NCI-H2029 (cell line): ENCODE measurements around the gene IL1A.

ENCODE experiments used
- DNase-seq: peaks from one replicate; lab custom pipeline; 2025; lab: John Stamatoyannopoulos, UW

Gene IL1A

DNA sequence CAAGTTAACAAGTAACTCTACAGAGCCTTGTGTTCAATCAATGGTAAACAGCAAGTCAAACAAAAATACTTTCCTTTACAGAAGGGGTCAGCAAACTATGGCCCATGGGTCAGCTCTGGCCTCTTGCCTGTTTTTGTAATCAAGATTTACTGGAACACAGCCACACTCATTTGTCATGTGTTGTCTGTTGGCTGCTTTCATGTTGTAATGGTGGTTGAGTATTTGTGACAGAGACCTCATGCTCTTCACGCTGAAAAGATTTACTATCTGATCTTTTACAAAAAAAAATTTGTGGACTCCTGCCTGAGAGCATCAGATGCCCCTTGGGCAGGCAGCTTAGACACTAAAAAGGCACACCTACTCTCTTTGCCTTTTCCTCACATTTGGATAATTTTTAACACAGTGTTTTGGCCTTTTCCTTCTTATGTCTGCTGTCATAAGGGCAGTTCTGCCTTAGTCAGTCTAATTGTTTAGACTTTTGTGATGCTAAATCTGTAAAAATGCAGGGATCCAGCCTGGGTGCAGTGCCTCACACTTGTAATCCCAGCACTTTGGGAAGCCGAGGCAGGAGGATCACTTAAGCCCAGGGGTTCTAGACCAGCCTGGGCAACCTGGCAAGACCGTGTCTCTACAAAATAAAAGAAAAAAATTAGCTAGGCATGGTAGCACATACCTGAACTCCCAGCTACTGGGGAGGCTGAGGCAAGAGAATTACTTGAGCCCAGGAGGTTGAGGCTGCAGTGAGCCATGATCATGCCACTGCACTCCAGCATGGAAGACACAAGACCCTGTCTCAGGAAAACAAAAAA lies 34.0 kb upstream of the IL1A start:
- DNase-seq, result no peak

DNA sequence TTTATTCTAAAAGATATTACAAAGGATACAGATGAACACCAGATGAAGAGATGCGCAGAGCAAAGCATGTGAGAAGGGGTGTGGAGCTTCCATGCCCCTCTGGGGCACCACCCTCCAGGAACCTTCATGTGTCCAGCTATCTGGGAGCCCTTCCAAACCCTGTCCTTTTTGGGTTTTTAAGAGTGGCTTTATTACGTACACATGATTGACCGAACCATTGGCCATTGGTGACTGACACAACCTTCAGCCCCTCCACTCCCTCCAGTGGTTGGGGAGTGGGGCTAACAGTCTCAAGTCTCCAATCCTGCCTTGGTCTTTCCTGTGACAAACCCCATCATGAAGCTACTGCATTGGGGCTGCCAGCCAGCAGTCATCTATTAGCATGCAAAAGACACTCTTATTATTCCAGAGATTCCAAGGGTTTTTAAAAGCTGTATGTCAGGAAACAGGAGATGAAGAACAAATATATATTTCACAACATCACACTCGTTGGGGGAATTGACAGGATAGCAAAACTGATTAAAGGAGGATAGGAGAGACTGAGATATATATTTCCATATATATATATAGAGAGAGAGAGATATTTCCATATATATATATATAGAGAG lies 32.9 kb upstream of the IL1A start:
- no peak for DNase-seq

DNA sequence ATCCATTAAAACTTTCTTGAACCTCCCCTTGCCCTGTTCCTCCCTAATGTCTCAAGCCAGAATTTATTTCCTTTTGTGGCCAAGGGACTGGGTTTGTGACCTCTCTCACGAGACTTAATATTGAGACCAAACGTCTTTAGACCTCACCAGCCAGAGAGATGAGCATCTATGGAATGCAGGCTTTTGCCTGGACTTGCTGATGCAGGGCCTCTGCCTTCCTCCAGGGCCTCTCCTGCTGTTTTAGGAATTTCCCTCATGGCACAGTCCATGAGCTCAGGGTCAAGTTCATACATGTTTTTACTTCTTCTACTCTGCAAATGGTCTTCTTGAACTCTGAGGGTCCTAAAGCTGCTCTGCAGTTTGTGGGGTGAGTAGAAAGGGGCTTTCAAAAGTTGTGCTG lies 30.0 kb upstream of the IL1A start:
- no peak for DNase-seq

DNA sequence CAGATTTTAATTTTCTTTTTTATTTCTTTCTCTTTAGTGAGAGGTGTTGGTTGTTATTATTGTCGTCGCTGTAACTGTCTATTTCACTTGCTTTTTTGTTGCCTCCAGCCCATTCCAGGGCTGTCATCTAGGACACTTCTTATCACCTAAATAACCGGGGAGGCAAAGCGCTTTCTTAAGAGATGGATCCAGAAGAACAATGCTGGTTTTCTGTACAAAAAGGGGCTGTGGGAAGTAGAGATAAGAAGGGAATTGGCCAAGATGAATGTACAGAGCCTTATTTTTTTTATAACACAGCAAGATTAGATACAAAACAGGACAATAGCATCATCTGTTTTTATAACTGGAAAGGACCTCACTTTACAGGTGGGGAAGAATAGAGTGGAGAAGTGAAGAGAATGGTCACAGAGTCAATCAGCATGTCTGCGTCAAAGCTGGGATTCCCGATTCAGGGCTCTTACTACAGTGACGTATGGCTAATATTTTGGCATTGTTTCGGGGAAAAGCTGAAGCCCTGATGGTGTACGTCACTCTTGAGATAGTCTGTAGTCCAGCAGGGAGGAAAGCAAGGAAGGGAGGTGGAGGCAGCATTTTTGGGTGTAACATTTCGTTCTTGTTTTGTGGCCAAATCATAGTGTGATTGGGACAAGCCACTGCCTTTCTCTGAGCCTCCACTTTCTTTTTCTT lies 29.1 kb upstream of the IL1A start:
- DNase-seq, result no peak

GRCh38 chr2:112812318-112813267 lies 28.3 kb upstream of the IL1A start:
- DNase-seq, result no peak

- DNase-seq, result no peak
Measured at GRCh38 chr2:112811841-112812306, 27.6 kb upstream of the IL1A start.

- DNase-seq, result no peak
Measured at GRCh38 chr2:112811276-112811831, 27.1 kb upstream of the IL1A start.

GRCh38 chr2:112809112-112809511 lies 24.8 kb upstream of the IL1A start:
- DNase-seq, result no peak

DNA sequence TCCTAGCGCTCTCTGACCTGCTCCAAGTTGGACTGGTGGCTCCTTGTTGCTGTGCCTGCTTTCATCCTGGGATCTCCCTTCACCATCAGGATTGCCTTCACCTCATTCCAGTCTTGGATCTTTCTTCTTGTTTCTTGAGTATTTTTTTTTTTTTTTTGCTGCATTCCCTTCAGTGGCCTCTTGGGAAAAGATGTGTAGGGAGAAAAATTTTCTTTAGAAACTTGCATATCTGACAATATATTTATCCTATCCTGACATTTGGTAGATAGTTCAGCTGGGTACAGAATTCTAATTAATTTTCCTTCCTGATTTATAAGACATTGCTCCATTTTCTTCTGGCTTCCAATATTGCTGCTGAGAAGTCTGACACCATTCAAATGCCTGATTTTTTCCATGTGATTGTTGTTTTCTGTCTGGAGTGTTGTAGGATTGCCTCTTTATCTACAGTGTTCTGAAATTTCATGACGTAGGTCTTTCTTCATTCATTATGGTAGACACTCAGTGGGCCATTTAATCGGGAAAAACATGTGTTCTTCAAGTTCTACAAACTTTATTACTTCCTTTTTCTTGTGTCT lies 23.0 kb upstream of the IL1A start:
- no peak for DNase-seq

GRCh38 chr2:112805542-112805941 lies 21.2 kb upstream of the IL1A start:
- DNase-seq, result no peak

DNA sequence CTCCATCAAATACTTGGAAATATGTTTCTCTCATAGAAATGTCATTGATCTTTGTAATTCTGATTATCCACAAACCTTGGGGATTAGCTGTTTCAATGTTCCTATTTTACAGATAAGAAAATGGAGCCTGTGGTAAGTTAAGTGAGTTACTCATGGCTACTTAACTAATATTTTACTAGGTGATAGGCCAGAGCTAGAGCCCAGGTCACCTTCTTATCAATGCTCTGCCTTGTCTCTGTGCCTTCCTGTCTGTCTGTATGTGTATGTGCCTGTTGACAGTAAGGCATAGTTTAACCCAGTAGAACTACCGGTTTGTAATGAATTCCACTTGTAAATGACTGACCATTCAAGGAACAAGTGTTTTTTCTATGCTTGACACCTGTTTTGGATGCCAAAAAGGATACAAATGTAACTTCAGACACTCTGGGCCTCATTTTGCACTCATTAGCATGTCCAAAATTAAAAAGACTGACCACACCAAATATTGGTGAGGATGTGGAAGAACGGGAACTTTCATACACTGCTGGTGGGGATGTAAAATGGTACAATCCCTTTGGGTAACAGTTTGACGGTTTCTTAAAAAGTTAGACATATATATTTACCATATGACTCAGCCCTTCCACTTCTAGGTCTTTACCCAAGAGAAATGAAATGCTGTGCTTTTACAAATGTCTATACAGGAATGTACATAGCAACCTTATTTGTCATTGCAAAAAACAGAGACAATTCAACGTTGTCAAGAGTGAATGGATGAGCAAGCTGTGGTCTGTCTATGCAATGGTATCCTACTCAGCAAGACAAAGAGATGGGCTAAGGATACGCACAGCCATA lies 19.6 kb upstream of the IL1A start:
- DNase-seq, result no peak

DNA sequence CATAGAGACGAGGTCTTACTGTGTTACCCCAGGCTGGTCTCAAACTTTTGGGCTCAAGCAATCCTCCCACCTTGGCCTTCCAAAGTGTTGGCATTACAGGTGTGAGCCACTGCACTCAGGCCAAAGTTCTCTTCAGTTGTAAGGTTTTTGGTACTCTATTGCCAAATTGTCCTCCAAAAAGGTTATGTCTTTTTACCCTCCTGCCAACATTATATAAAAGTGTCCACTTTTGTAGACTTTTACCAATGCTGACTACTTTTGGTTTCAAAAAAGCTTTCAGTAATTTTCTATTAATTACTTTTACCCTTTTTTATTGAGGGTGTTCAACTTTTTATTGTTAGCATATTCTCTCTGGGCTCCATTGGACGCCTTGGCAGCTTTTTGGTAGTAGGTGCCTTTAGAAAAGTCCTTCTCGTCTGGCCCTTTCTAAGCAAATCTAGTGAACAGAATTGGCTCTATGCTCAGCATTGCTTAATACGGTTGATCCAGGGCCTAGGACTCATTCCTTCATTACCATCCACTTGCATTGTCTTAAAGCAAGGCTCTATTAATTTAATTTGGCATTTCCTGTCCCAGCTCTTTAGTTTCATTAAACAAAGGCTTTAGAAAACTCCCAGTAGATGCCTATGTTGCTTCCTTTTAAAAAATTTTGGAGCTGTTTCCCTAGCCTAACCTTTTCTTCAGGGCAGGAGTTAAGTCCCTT lies 16.7 kb upstream of the IL1A start:
- no peak for DNase-seq

DNA sequence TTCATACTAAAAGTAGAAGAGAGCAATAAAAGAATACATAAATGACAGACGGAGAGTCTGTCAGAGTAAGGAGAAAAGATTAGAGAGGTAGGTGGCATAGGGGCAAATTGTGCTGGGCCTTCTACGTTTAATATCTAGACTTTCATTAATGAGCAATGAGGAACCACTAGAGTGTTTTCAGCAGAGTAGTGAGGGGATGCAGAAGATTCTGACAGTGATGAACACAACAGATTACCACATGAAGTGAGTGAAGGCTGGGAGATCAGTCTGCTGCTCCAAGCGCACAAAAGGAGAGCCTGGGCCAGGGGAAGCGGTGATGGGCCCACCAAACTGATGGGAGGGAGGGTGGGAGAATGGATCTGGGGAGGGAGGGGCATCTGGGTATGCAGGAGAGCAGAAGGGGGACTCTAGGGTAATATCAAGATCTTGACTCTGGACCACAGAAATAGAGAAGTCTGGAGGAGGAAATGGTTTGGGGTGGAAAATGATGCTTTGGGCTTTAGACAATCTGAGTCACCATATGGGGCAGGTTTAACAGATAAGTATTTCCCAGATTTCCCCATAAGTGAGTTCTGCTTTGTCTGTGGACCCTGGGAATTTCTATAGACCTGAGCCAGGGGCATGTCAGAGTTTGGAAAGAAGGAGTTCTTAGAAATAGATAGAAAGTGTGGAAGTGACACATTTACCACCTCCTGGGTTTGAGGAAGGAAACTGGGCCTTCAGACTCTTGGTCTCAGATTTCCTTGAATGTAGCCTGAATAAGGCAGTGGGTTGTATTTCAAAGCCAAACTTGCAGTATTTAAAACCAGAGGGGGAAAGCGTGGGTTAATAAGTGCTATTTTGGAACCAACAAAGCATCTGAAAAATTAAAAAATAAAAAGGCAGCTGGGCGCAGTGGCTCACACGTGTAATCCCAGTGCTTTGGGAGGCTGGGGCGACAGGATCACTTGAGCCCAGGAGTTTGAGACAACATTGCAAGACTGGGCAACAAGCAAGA lies 15.0 kb upstream of the IL1A start:
- no peak for DNase-seq

- no peak for DNase-seq
Measured at GRCh38 chr2:112796486-112796885, 12.2 kb upstream of the IL1A start.

GRCh38 chr2:112795774-112796173 lies 11.5 kb upstream of the IL1A start:
- no peak for DNase-seq

DNA sequence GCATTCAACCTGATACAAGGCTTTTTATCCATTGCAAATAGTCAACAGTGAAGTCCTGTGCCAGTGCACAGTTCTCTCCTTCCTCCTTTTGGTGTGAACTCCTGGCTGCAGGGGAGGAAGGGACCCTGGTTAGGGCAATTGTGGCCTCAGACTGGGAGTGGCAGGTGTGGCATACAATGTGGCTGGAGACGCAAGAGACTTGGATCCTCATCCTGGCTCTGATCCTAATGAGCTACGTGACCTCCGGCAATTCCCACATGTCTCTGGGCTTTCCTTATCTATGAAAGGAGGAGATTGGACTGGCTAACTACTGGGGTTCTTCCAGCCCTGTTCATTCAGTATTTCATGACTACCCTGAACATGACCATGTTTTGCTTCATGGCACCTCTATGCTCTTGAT lies 10.5 kb upstream of the IL1A start:
- DNase-seq, result no peak

DNA sequence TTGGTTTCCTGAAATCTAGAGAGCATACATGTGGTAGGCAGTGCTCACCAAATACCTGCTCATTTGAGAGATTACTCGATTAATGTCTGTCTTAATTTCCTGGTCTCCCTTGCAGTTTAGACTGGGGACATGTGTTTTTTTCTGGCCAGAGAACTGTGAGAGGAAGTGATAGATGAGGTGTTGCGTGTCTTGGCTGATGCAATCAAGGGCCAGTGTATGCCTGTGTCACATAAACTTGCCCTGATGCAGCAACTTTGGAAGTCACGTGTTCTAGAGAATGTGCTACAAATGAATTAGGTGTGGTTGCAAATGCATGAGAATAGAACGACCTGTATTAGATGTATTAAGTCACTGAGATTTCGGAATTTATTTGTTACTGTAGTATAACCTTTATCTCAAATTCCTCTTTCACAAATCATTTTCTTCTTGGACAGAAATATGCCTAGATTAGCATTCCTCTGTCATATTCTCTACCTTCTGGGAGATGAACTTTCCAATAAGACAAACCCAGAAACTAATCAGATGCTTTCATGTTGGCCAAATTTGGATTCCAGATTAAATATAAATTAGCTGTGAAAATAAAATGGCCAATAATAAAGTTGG lies 9.9 kb upstream of the IL1A start:
- no peak for DNase-seq

DNA sequence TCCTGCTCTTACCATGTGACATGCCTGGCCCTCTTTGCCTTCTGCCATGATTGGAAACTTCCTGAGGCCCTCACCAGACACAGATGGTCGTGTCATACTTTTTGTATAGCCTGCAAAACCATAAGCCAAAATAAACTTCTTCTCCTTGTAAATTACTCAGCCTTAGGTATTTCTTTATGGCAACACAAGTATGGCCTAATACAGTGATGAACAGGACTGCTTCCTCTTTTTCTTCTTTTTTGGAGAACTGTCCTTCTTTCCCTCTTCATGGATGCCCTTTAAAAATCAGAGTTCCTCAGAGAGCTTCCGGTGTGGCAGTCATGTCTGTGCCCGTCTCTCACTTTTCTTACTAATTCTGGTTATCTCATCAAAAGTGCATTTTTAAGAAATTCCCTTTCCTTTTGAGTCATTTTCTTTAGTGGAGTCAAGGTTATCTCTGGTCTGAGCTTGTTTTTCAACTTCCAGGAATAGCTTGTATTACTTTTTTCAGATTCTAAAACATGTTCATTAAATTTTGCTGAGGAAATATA lies 9.2 kb upstream of the IL1A start:
- DNase-seq, result no peak
